Activated naive CD8-positive, alpha-beta T cell treated with anti-CD3 and anti-CD28 coated beads, Interleukin-2, amount 10 ng/mL, durations not matched to agents 7 days and 5 days (primary cell): Measurements from ENCODE around the gene PGP. TPM values are rescaled to one million over a fixed set of nuclear protein-coding genes. Genes with fewer than 3 reads are reported as not detected.
"Not testable (repeated sequence)": the region's sequence is repeated elsewhere in the genome, so short reads cannot be mapped to it uniquely, and the experiment has no call there.

Experiments
- ATAC-seq: fragments of 150-1000 bp; cut with Tn5 transposase; one replicate; pipeline ENCODE4 v1.10.0; 2021; ENCODE audit warnings: low read depth, moderate library complexity
- POLR2A ChIA-PET: fragments of 350-600 bp; sonication (Branson Sonifier 250); formaldehyde crosslinking; loops from one replicate; lab custom pipeline; 2021; ENCODE audit warnings: antibody characterized with exemption; lab: Charles Lee
- DNase-seq: peaks from one replicate; pipeline ENCODE4 v3.0.0; 2021
- H3K27ac Mint-ChIP-seq: one replicate; pipeline ENCODE4 v1.8.0; 2022; ENCODE audit warnings: mild to moderate bottlenecking, mixed read lengths
- H3K27me3 Mint-ChIP-seq: one replicate; pipeline ENCODE4 v1.8.0; 2022; ENCODE audit warnings: mild to moderate bottlenecking, moderate library complexity, mixed read lengths
- H3K36me3 Mint-ChIP-seq: one replicate; pipeline ENCODE4 v1.8.0; 2021; ENCODE audit warnings: mild to moderate bottlenecking, mixed read lengths
- H3K4me1 Mint-ChIP-seq: one replicate; pipeline ENCODE4 v1.8.0; 2021; ENCODE audit warnings: mixed read lengths
- H3K4me3 Mint-ChIP-seq: one replicate; pipeline ENCODE4 v1.8.0; 2022; ENCODE audit warnings: mild to moderate bottlenecking, moderate library complexity, mixed read lengths
- H3K9me3 Mint-ChIP-seq: one replicate; pipeline ENCODE4 v1.8.0; 2021; ENCODE audit warnings: mixed read lengths
- total RNA-seq, 2 experiments: library from RNA; stranded (reverse); gene quantifications; one replicate each; pipeline ENCODE4 v1.2.3, GENCODE V29; 2021

The PGP gene
- total RNA-seq, 2 experiments from 2014 or later, result 22.6 to 23.2 TPM

GRCh38 chr16:2244301-2244700, 29.7 kb upstream of the PGP start:
- Mint-ChIP-seq H3K4me3 (no peak overlapping the region), H3K36me3 (no peaks in the 10 kb centered on the region), H3K27ac (no peak overlapping the region), H3K4me1 (no peaks in the 10 kb centered on the region), H3K9me3 (no peaks in the 10 kb centered on the region), H3K27me3 (no peaks in the 10 kb centered on the region)
- no peak for ATAC-seq
- no peak for DNase-seq
- POLR2A ChIA-PET, result no interaction called here

GRCh38 chr16:2243781-2244180, 29.1 kb upstream of the PGP start:
- no peaks in the 10 kb centered on the region for H3K27me3 Mint-ChIP-seq
- H3K9me3 Mint-ChIP-seq, result no peaks in the 10 kb centered on the region
- no peaks in the 10 kb centered on the region for H3K36me3 Mint-ChIP-seq
- H3K4me1 Mint-ChIP-seq, result no peaks in the 10 kb centered on the region
- no peak overlapping the region for H3K27ac Mint-ChIP-seq
- POLR2A ChIA-PET, result no interaction called here
- no peak overlapping the region for H3K4me3 Mint-ChIP-seq
- DNase-seq (no peak), ATAC-seq (no peak)

GRCh38 chr16:2243031-2243528, 28.4 kb upstream of the PGP start:
- POLR2A ChIA-PET, result no interaction called here
- no peaks in the 10 kb centered on the region for H3K9me3 Mint-ChIP-seq
- H3K4me3 Mint-ChIP-seq, result no peak overlapping the region
- DNase-seq (no peak), ATAC-seq (no peak)
- no peaks in the 10 kb centered on the region for H3K27me3 Mint-ChIP-seq
- no peaks in the 10 kb centered on the region for H3K36me3 Mint-ChIP-seq
- H3K27ac Mint-ChIP-seq, result no peak overlapping the region
- H3K4me1 Mint-ChIP-seq, result no peaks in the 10 kb centered on the region

GRCh38 chr16:2242598-2242997, 28.0 kb upstream of the PGP start:
- DNase-seq (no peak), ATAC-seq (no peak)
- POLR2A ChIA-PET, result interaction anchor here (0.8 kb wide), 1 partner anchor 9 kb away, joined by 3 read pairs; the partner anchor contains the start of gene ECI1
- Mint-ChIP-seq H3K4me3 (no peak overlapping the region), H3K36me3 (no peaks in the 10 kb centered on the region), H3K27me3 (no peaks in the 10 kb centered on the region), H3K4me1 (no peaks in the 10 kb centered on the region), H3K27ac (no peak overlapping the region), H3K9me3 (no peaks in the 10 kb centered on the region)

GRCh38 chr16:2240331-2240730, 25.7 kb upstream of the PGP start:
- H3K27me3 Mint-ChIP-seq, ATAC-seq, H3K4me3 Mint-ChIP-seq, POLR2A ChIA-PET, H3K27ac Mint-ChIP-seq, H3K9me3 Mint-ChIP-seq, H3K36me3 Mint-ChIP-seq, DNase-seq, H3K4me1 Mint-ChIP-seq: not testable (repeated sequence)

GRCh38 chr16:2238838-2239675, 24.4 kb upstream of the PGP start:
- H3K27me3 Mint-ChIP-seq, result no peaks in the 10 kb centered on the region
- no peak for ATAC-seq
- no peaks in the 10 kb centered on the region for H3K4me1 Mint-ChIP-seq
- H3K9me3 Mint-ChIP-seq, result no peaks in the 10 kb centered on the region
- H3K4me3 Mint-ChIP-seq, result no peak overlapping the region
- no peak overlapping the region for H3K27ac Mint-ChIP-seq
- POLR2A ChIA-PET, result interaction anchor here (0.6 to 1.3 kb wide), 3 partner anchors 24 to 87 kb away, joined by 3 to 4 read pairs (median 3); partner anchors contain the start of gene PGP
- peaks cover 2% of the 10 kb centered on the region for H3K36me3 Mint-ChIP-seq
- DNase-seq, result no peak

GRCh38 chr16:2238150-2238837, 23.7 kb upstream of the PGP start:
- peak; percentile 15 for ATAC-seq
- Mint-ChIP-seq H3K27me3 (no peaks in the 10 kb centered on the region), H3K4me3 (no peak overlapping the region), H3K9me3 (no peaks in the 10 kb centered on the region), H3K4me1 (no peaks in the 10 kb centered on the region), H3K36me3 (peaks cover 2% of the 10 kb centered on the region), H3K27ac (no peak overlapping the region)
- DNase-seq, result no peak
- POLR2A ChIA-PET, result interaction anchor here (0.6 to 1.3 kb wide), 3 partner anchors 24 to 86 kb away, joined by 3 to 4 read pairs (median 3); partner anchors contain the start of gene PGP

GRCh38 chr16:2237493-2238149, 23.0 kb upstream of the PGP start:
- H3K4me1 Mint-ChIP-seq, result no peaks in the 10 kb centered on the region
- H3K36me3 Mint-ChIP-seq, result peaks cover 2% of the 10 kb centered on the region
- no peaks in the 10 kb centered on the region for H3K9me3 Mint-ChIP-seq
- ATAC-seq (no peak), DNase-seq (no peak)
- H3K27me3 Mint-ChIP-seq, result no peaks in the 10 kb centered on the region
- POLR2A ChIA-PET, result interaction anchor here (1.3 kb wide), 1 partner anchor 32 kb away, joined by 4 read pairs; no protein-coding TSS in a partner anchor
- H3K4me3 Mint-ChIP-seq, result no peak overlapping the region
- H3K27ac Mint-ChIP-seq, result no peak overlapping the region

GRCh38 chr16:2237102-2237482, 22.5 kb upstream of the PGP start:
- ATAC-seq (no peak), DNase-seq (no peak)
- Mint-ChIP-seq H3K27ac (no peak overlapping the region), H3K4me3 (no peak overlapping the region), H3K9me3 (no peaks in the 10 kb centered on the region), H3K4me1 (no peaks in the 10 kb centered on the region), H3K36me3 (peaks cover 2% of the 10 kb centered on the region), H3K27me3 (no peaks in the 10 kb centered on the region)
- POLR2A ChIA-PET, result interaction anchor here (0.9 kb wide), 1 partner anchor 82 kb away, joined by 3 read pairs; the partner anchor contains the start of gene TRAF7

- DNase-seq (no peak), ATAC-seq (no peak)
- Mint-ChIP-seq H3K4me3 (no peak within 1 kb of the TSS), H3K9me3 (no peaks in the 10 kb centered on the region), H3K36me3 (peaks cover 3% of the 10 kb centered on the region), H3K4me1 (no peaks in the 10 kb centered on the region), H3K27ac (no peak within 1 kb of the TSS), H3K27me3 (no peaks in the 10 kb centered on the region)
- POLR2A ChIA-PET, result interaction anchor here (0.8 to 0.9 kb wide), 3 partner anchors 13 to 81 kb away, joined by 3 read pairs; partner anchors contain the start of genes E4F1, ECI1 and TRAF7
Observed at GRCh38 chr16:2236337-2237101, 21.9 kb upstream of the PGP start, which contains the start of gene DNASE1L2. TSS of gene DNASE1L2 (plus strand) at chr16:2236444. CDS start at chr16:2236817, 373 bp downstream.

GRCh38 chr16:2235695-2236336, 21.2 kb upstream of the PGP start:
- Mint-ChIP-seq H3K36me3 (peaks cover 3% of the 10 kb centered on the region), H3K27ac (no peak overlapping the region), H3K9me3 (no peaks in the 10 kb centered on the region), H3K27me3 (no peaks in the 10 kb centered on the region), H3K4me3 (no peak overlapping the region), H3K4me1 (no peaks in the 10 kb centered on the region)
- no peak for DNase-seq
- POLR2A ChIA-PET, result interaction anchor here (0.8 kb wide), 2 partner anchors 12 to 15 kb away, joined by 3 read pairs; partner anchors contain the start of genes E4F1 and ECI1
- no peak for ATAC-seq

- DNase-seq (no peak), ATAC-seq (no peak)
- Mint-ChIP-seq H3K27ac (no peak overlapping the region), H3K36me3 (peaks cover 3% of the 10 kb centered on the region), H3K4me1 (no peaks in the 10 kb centered on the region), H3K27me3 (no peaks in the 10 kb centered on the region), H3K4me3 (no peak overlapping the region), H3K9me3 (no peaks in the 10 kb centered on the region)
- POLR2A ChIA-PET, result no interaction called here
Observed at GRCh38 chr16:2235234-2235651, 20.6 kb upstream of the PGP start.
